Smooth muscle cell (in vitro differentiated cells): ENCODE results near the gene TNFRSF25. TPM values are rescaled to one million over a fixed set of nuclear protein-coding genes. Genes with fewer than 3 reads are reported as not detected.
A peak's percentile ranks its signal among the peaks of the same experiment; 100 is the strongest.

Experiments
- DNase-seq: peaks from one replicate; lab custom pipeline; 2025; ENCODE audit not compliant: unreplicated experiment; lab: John Stamatoyannopoulos, UW
- H2AFZ ChIP-seq: fragments of 200-600 bp; sonication (generic); 2 replicates; pipeline ENCODE4 v1.6.0; 2016; ENCODE audit warnings: antibody characterized with exemption, low read depth, mild to moderate bottlenecking
- H3F3A ChIP-seq: fragments of 200-600 bp; sonication (generic); 2 replicates; pipeline ENCODE4 v1.6.0; 2017; ENCODE audit warnings: antibody characterized with exemption, low read depth
- H3K27ac ChIP-seq: fragments of 200-600 bp; sonication (generic); 2 replicates; pipeline ENCODE4 v1.5.1; 2016; ENCODE audit warnings: low read depth, mild to moderate bottlenecking
- H3K27me3 ChIP-seq: fragments of 200-600 bp; sonication (generic); 2 replicates; pipeline ENCODE4 v1.6.1; 2016; ENCODE audit warnings: low read depth, mild to moderate bottlenecking
- H3K36me3 ChIP-seq: fragments of 200-600 bp; sonication (generic); 2 replicates; pipeline ENCODE4 v1.5.1; 2016; ENCODE audit warnings: low read depth
- H3K4me1 ChIP-seq: fragments of 200-600 bp; sonication (generic); 2 replicates; pipeline ENCODE4 v1.5.1; 2016; ENCODE audit warnings: low read depth
- H3K4me2 ChIP-seq: fragments of 200-600 bp; sonication (generic); 2 replicates; pipeline ENCODE4 v1.6.0; 2016; ENCODE audit warnings: mild to moderate bottlenecking
- H3K4me3 ChIP-seq: fragments of 200-600 bp; sonication (generic); 2 replicates; pipeline ENCODE4 v1.5.1; 2016; ENCODE audit warnings: mild to moderate bottlenecking
- H3K79me2 ChIP-seq: fragments of 200-600 bp; sonication (generic); 2 replicates; pipeline ENCODE4 v1.6.0; 2016; ENCODE audit warnings: low read depth, mild to moderate bottlenecking
- H3K9ac ChIP-seq: fragments of 200-600 bp; sonication (generic); 2 replicates; pipeline ENCODE4 v1.6.0; 2016; ENCODE audit warnings: low read depth
- H3K9me3 ChIP-seq: fragments of 200-600 bp; sonication (generic); replicated peaks from 2 replicates; pipeline ENCODE4 v1.5.1; 2016; ENCODE audit warnings: low read depth
- H4K20me1 ChIP-seq: fragments of 200-600 bp; sonication (generic); 2 replicates; pipeline ENCODE4 v1.6.0; 2016; ENCODE audit warnings: low read depth
- CTCF ChIP-seq: fragments of 200-600 bp; sonication (generic); IDR thresholded peaks from 2 replicates; pipeline ENCODE4 v1.5.1; 2017; ENCODE audit warnings: borderline replicate concordance, mild to moderate bottlenecking, antibody characterized with exemption; ENCODE audit not compliant: insufficient read depth, poor library complexity, severe bottlenecking
- WGBS: methylation state at CpG from one replicate; pipeline ENCODE4 v1.1.7; 2016; ENCODE audit warnings: low lambda C conversion rate; 5-methylcytosine and 5-hydroxymethylcytosine counted together
- polyA plus RNA-seq: library from polyadenylated mRNA; unstranded; fragments of >200 nt; fragmentation: Nextera tagmentation; extraction: Ambion mirVana; gene quantifications from 2 replicates; pipeline ENCODE4 v1.2.1, GENCODE V29; 2016
- total RNA-seq: library from RNA; depleted of rRNA; stranded (reverse); fragments of >200 nt; gene quantifications from 2 replicates; pipeline ENCODE4 v1.2.3, GENCODE V29; 2014

The TNFRSF25 gene
- total and polyA plus RNA-seq, 2 experiments from 2014 or later, result 10.1 to 19.8 TPM

GRCh38 chr1:6496365-6496721 lies 30.4 kb upstream of the TNFRSF25 start:
- H3K4me1 ChIP-seq, result peaks cover 17% of the 10 kb centered on the region
- H3K79me2 ChIP-seq, result no peaks in the 10 kb centered on the region
- TF ChIP-seq CTCF, result no peak
- H4K20me1 ChIP-seq, result no peaks in the 10 kb centered on the region
- peak overlapping the region; percentile 46 for H2AFZ ChIP-seq
- no peaks in the 10 kb centered on the region for H3K27me3 ChIP-seq
- peaks cover 8% of the 10 kb centered on the region for H3F3A ChIP-seq
- H3K9ac ChIP-seq, result no peak overlapping the region
- 31% methylated on average over 12 of the region's 13 CpGs for WGBS
- peak overlapping the region; percentile 72 for H3K4me3 ChIP-seq
- no peaks in the 10 kb centered on the region for H3K9me3 ChIP-seq
- H3K4me2 ChIP-seq, result peak overlapping the region; percentile 92
- DNase-seq, result no peak
- no peaks in the 10 kb centered on the region for H3K36me3 ChIP-seq
- no peak overlapping the region for H3K27ac ChIP-seq

- Histone ChIP-seq H3K9ac (no peak overlapping the region), H3K9me3 (no peaks in the 10 kb centered on the region), H3K36me3 (no peaks in the 10 kb centered on the region), H3K4me2 (peak overlapping the region; percentile 92), H4K20me1 (no peaks in the 10 kb centered on the region), H3K4me1 (peaks cover 17% of the 10 kb centered on the region), H2AFZ (no peak overlapping the region), H3K79me2 (no peaks in the 10 kb centered on the region), H3K4me3 (peak overlapping the region; percentile 72), H3K27me3 (no peaks in the 10 kb centered on the region), H3K27ac (no peak overlapping the region), H3F3A (peaks cover 8% of the 10 kb centered on the region)
- no peak for TF ChIP-seq CTCF
- no peak for DNase-seq
- WGBS, result 88% methylated on average over 14 of the region's 14 CpGs
These were observed 29.8 kb upstream of the TNFRSF25 start for GRCh38 chr1:6495540-6496364.

GRCh38 chr1:6495041-6495441 lies 29.1 kb upstream of the TNFRSF25 start:
- WGBS, result 81% methylated on average over 8 of the region's 13 CpGs

More at GRCh38 chr1:6495041-6495441, 29.1 kb upstream of the TNFRSF25 start:
- no peak overlapping the region for H2AFZ ChIP-seq
- H3K4me2 ChIP-seq, result no peak overlapping the region
- peaks cover 17% of the 10 kb centered on the region for H3K4me1 ChIP-seq
- no peaks in the 10 kb centered on the region for H3K36me3 ChIP-seq
- no peak overlapping the region for H3K27ac ChIP-seq
- no peak overlapping the region for H3K4me3 ChIP-seq
- H4K20me1 ChIP-seq, result no peaks in the 10 kb centered on the region
- H3K9ac ChIP-seq, result no peak overlapping the region
- peaks cover 8% of the 10 kb centered on the region for H3F3A ChIP-seq
- H3K79me2 ChIP-seq, result no peaks in the 10 kb centered on the region
- H3K27me3 ChIP-seq, result no peaks in the 10 kb centered on the region
- H3K9me3 ChIP-seq, result no peaks in the 10 kb centered on the region
- TF ChIP-seq CTCF, result no peak
- no peak for DNase-seq
